ENCODE measurements around the gene DQX1. TPM values are rescaled to one million over a fixed set of nuclear protein-coding genes. Genes with fewer than 3 reads are reported as not detected.

Gene DQX1
- total and polyA plus RNA-seq, 9 of the 15 experiments (the other 6 are each of a cell fraction or from before 2014, with no cell fraction given) = 0.04 to 0.38 (median 0.18) TPM; not detected in 1

DNA sequence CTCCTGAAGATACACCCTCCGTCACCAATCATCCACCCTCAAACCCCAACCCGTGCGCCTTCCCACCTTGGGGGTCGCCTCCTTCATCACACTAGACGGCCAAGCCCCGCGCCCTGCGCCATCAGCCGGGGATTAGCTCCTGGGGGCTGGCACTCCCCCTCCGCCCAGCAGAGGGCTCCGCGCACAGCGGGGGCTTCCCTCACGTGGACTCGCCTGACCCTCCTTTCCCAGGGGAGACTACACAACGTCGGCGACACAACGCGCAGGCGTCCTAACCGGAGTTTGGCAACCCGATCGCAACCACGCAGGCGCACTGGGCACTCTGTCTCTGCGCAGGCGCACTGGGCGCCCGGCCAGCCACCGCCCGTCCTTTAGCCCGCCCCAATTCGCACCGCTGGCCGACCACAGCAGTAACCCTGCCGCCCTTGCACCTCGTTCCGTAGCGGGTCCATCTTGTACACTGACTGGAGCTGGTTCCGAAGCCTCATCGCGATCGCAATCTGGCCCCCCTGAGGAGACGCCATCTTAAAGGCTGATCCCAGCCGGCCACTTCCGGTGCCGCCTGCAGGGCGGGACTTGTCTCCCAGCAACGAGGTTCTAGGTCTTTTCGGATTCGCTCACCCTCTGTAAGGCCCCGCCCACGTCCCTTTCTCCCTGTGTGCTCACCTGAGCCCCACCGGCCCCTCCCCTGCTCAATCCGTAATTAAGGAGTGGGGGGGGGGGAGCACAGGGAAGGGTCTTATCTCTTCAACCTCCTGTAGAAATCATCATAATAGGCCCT, 18.7 kb downstream of the DQX1 start, which contains the start of gene PCGF1 (continued):
- TF ChIP-seq, protein P1, sequence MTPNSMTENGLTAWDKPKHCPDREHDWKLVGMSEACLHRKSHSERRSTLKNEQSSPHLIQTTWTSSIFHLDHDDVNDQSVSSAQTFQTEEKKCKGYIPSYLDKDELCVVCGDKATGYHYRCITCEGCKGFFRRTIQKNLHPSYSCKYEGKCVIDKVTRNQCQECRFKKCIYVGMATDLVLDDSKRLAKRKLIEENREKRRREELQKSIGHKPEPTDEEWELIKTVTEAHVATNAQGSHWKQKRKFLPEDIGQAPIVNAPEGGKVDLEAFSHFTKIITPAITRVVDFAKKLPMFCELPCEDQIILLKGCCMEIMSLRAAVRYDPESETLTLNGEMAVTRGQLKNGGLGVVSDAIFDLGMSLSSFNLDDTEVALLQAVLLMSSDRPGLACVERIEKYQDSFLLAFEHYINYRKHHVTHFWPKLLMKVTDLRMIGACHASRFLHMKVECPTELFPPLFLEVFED (CRISPR knock-in tag; conservative IDR thresholded peaks at IDR 0.05) = peak; percentile 72; the same call in 1 of the 2 replicates
- 0 out of 2 replicates have a peak, but pooled peaks have one; percentile 27 for TF ChIP-seq ZNF609 (CRISPR knock-in tag; IDR thresholded peaks at IDR 0.05; ENCODE audit: borderline replicate concordance)
- TF ChIP-seq, protein P2, sequence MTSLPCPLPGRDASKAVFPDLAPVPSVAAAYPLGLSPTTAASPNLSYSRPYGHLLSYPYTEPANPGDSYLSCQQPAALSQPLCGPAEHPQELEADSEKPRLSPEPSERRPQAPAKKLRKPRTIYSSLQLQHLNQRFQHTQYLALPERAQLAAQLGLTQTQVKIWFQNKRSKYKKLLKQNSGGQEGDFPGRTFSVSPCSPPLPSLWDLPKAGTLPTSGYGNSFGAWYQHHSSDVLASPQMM (CRISPR knock-in tag; IDR thresholded peaks at IDR 0.05) = no peak
- no peak for TF ChIP-seq SMARCB1 (IDR thresholded peaks at IDR 0.05; ENCODE audit: insufficient read length, low read depth)
- no peak for TF ChIP-seq ZNF398 (CRISPR knock-in tag; IDR thresholded peaks at IDR 0.05)
- TF ChIP-seq ARNT (IDR thresholded peaks at IDR 0.05) = no peak
- TF ChIP-seq NR2C2 (CRISPR knock-in tag; IDR thresholded peaks at IDR 0.05) = no peak
- TF ChIP-seq NR2C2 (tag; IDR thresholded peaks at IDR 0.05) = 0 out of 2 replicates have a peak, but pooled peaks have one; percentile 9
- no peak for TF ChIP-seq NR4A1 (CRISPR knock-in tag; IDR thresholded peaks at IDR 0.05)
- no peak for TF ChIP-seq NR4A1 (tag; IDR thresholded peaks at IDR 0.05)
- TF ChIP-seq, protein P3, sequence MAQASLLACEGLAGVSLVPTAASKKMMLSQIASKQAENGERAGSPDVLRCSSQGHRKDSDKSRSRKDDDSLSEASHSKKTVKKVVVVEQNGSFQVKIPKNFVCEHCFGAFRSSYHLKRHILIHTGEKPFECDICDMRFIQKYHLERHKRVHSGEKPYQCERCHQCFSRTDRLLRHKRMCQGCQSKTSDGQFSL (CRISPR knock-in tag; IDR thresholded peaks at IDR 0.05) = peak; percentile 81; the same call in 1 of the 2 replicates
- TF ChIP-seq, protein P3 (tag; IDR thresholded peaks at IDR 0.05) = no peak; a peak in 1 of 4 replicates
- TF ChIP-seq, protein P4, sequence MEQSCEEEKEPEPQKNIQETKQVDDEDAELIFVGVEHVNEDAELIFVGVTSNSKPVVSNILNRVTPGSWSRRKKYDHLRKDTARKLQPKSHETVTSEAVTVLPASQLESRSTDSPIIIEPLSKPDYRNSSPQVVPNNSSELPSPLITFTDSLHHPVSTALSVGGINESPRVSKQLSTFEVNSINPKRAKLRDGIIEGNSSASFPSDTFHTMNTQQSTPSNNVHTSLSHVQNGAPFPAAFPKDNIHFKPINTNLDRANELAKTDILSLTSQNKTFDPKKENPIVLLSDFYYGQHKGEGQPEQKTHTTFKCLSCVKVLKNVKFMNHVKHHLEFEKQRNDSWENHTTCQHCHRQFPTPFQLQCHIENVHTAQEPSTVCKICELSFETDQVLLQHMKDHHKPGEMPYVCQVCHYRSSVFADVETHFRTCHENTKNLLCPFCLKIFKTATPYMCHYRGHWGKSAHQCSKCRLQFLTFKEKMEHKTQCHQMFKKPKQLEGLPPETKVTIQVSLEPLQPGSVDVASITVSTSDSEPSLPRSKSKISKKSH (CRISPR knock-in tag; IDR thresholded peaks at IDR 0.05) = no peak
- TF ChIP-seq ZNF431 (CRISPR knock-in tag; IDR thresholded peaks at IDR 0.05) = no peak
- TF ChIP-seq ZNF644 (tag; IDR thresholded peaks at IDR 0.05; ENCODE audit: low read depth) = no peak

Measured in K562 (cell line).